ENCODE measurements around the gene MAIP1. TPM values are rescaled to one million over a fixed set of nuclear protein-coding genes. Genes with fewer than 3 reads are reported as not detected.
A peak's percentile ranks its signal among the peaks of the same experiment; 100 is the strongest.
"Not testable (repeated sequence)": the region's sequence is repeated elsewhere in the genome, so short reads cannot be mapped to it uniquely, and the experiment has no call there.

MAIP1 gene
- 22.1 and 32.5 TPM in 2 replicates for total RNA-seq (2014; rRNA removed; shearing (Covaris generic); ENCODE audit: low replicate concordance)

DNA sequence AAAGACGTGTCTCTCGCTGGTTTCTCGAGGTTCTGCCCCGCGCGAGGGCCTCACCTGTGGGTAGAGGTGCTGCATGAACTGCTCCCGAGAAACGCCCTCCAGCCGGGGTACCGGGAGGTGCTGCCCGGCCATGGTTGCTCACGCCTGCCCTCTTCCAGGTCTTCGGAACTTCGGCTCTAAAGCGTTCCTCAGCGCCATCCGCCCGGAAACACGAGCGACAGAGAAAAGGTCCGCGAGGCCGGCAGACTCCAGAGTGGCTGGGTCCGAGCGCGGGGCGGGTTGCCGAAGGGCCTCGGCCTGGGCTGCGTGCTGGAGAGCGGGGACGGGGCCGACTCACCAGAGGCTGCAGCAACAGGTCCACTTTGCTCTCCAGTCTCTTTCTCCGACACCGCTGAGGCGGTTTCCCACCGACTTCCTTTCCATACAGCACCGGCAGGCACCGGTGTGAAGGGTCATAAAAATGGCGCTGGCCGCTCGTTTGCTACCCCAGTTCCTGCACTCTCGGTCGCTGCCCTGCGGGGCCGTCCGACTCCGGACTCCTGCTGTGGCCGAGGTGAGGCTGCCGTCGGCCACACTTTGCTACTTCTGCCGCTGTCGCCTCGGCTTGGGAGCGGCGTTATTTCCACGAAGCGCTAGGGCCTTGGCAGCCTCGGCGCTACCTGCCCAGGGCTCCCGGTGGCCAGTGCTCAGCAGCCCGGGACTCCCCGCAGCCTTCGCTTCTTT lies at the start of gene MAIP1, which contains the start of gene TYW5:
MAIP1 (plus strand) TSS at position 244 of the 723 bp plus-strand sequence; CDS start at position 461, 217 bp downstream.
TYW5 (minus strand) TSS at position 153 of the 723 bp plus-strand sequence; CDS start at position 132, 21 bp downstream.
- in situ Hi-C loops (cut with HindIII; ENCODE audit: low pct_unique_long_range_greater_than_20kb, low sequenced_read_pairs), result no loop called here
- peak; percentile 89 for DNase-seq (ENCODE audit: low read depth)

DNA sequence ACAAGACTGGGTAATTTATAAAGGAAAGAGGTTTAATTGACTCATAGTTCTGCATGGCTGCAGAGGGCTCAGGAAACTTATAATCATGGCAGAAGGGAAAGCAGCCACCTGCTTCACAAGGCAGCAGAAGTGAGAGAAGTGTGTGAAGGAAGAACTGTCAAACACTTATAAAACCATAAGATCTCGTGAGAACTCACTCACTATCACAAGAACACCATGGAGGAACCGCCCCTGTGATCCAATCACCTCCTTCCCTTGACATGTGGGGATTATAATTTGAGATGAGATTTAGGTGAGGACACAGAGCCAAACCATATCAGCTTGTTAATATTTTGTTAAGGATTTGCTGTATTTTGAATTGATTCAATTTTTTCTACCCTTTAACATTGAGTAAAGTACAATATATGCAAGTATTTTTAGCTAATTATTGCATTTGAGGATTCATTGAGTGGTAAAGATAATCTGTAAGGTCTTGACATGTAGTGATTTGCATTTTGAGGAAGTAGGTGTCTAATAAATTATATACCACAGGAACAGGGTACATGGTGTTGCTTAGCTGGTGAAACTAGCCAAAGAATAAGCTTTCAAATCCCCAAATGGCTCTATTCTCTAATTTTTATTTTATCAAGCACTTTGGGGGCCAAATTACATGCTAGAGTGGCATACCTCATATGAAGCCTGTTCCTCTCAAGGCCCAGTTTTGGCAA lies 48.2 kb upstream of the MAIP1 start:
- DNase-seq (ENCODE audit: low read depth), result no peak

DNA sequence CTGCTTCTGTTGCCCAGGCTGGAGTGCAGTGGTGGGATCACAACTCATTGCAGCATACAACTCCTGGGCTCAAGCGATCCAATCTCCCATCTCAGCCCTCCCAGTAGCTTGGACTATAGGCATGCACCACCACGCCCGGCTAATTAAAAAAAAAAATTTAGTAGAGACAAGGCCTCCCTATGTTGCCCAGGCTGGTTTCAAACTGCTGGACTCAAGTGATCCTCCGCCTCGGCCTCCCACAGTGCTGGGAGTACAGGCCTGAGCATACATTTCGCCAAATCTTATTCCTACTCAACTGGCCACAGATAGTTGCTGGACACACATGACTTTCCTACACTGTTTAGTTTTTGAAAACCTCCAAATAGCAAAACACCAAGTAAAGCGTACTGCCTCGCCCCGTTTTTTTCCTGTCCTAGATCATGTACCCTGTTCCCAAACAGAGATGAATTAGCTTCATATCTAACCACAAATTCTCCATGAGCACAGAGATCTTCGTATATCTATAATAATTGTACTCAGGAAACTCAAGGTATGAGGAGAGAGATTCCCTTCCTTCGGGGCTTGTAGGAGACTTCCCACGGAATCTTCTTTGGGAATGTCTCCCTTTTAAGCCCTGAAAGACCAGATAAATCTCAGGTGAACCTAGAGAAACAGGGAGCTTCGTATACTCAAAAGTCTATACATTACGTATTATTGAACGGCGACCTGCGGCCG lies 44.9 kb upstream of the MAIP1 start:
- DNase-seq (ENCODE audit: low read depth), result no peak
- in situ Hi-C loops (cut with HindIII; ENCODE audit: low pct_unique_long_range_greater_than_20kb, low sequenced_read_pairs), result no loop called here

More for the DNA sequence above, 48.2 kb upstream of the MAIP1 start:
- in situ Hi-C loops (cut with HindIII; ENCODE audit: low pct_unique_long_range_greater_than_20kb, low sequenced_read_pairs), result no loop called here

DNA sequence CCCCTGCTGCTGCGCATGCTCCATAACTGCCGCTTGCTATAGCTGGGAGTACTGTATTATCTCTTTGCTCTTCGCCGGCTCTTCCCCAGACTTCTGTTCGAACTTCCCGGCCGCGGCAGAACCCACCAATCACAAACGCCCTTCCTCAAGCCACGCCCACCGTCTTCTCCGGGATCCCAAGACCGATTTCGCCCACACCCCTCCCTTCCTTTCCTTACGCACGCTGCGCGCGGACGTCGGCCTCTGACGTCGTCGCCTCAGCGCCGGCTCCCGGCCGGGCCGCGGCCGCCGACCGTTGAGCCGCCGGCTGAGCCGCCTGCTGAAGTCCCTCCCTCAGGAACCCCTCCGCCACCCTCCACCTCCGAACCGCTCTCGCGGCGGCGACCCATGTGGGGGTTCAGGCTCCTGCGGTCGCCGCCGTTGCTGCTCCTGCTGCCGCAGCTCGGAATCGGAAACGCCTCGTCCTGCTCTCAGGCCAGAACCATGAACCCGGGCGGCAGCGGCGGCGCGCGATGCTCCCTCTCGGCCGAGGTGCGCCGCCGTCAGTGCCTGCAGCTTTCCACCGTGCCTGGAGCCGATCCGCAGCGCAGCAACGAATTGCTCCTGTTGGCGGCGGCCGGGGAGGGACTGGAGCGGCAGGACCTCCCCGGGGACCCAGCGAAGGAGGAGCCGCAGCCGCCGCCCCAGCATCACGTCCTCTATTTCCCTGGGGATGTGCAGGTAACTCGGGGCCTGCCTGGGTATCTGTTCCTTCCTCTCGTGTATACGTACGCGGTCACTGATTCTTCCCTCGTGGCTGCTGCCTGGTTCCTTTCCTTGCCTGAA lies 44.1 kb upstream of the MAIP1 start, which contains the start of gene C2orf69:
C2orf69 (plus strand) TSS at position 242 of the 825 bp plus-strand sequence; CDS start at position 388, 146 bp downstream.
- in situ Hi-C loops (cut with HindIII; ENCODE audit: low pct_unique_long_range_greater_than_20kb, low sequenced_read_pairs), result no loop called here
- DNase-seq (ENCODE audit: low read depth), result peak; percentile 99

DNA sequence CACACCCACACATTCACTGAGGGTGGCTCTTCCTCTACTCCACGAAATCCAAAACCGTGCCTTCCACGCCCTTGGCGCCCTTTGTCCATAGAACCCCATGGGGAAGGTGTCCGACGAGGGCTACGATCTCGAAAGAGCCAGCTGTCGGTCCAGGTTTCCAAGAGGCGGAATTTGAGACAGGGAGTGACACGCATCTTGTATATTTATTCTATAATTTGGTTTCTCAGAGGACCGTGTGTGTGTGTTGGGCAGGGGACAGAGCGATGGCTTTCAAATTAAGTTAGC lies 43.6 kb upstream of the MAIP1 start:
- in situ Hi-C loops (cut with HindIII; ENCODE audit: low pct_unique_long_range_greater_than_20kb, low sequenced_read_pairs), result no loop called here
- no peak for DNase-seq (ENCODE audit: low read depth)

DNA sequence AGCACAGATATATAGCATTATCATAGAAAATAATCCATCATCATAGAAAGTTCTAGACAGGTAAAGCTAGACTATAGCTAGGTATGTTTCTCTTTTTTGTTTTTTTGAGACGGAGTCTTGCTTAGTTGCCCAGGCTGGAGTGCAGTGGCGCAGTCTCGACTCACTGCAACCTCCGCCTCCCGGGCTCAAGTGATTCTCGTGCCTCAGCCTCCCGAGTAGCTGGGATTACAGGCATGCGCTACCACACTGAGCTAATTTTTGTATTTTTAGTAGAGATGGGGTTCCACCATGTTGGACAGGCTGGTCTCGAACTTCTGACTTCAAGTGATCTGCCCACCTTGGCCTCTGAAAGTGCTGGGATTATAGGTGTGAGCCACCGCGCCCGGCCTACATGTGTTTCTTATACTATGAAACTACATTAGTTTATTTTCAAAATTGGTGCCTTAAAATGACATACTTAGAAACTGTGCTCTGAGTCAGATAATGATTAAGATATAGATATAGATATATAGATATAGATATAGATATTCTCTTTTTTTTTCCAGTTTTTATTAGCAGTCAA lies 42.7 kb upstream of the MAIP1 start:
- not testable (repeated sequence) for DNase-seq (ENCODE audit: low read depth)

GRCh38 chr2:199914372-199914958 lies 40.9 kb upstream of the MAIP1 start:
- in situ Hi-C loops (cut with HindIII; ENCODE audit: low pct_unique_long_range_greater_than_20kb, low sequenced_read_pairs), result no loop called here
- DNase-seq (ENCODE audit: low read depth), result no peak

More for the DNA sequence above, 42.7 kb upstream of the MAIP1 start:
- in situ Hi-C loops (cut with HindIII; ENCODE audit: low pct_unique_long_range_greater_than_20kb, low sequenced_read_pairs), result not testable (repeated sequence)

GRCh38 chr2:199916980-199917379 lies 38.4 kb upstream of the MAIP1 start:
- in situ Hi-C loops (cut with HindIII; ENCODE audit: low pct_unique_long_range_greater_than_20kb, low sequenced_read_pairs), result no loop called here
- DNase-seq (ENCODE audit: low read depth), result no peak

DNA sequence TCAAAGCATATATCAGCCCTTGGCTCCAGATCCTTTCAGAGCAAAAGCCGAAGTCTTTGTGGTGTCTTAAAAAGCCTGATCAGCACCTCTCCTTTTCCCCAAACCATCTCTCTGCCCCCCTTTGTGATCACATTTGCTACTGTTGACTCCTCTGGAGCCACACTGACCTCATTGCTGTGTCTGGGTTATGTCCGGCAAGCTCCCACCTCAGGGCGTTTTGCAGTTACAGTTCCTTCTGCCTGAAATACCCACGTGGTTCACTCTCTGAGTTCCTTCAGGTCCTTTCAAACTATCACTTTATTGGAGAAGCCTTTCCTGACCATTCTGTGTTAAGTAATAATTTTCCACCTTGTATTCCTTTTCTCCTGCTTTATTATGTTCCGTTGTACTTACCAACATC lies 32.5 kb upstream of the MAIP1 start:
- in situ Hi-C loops (cut with HindIII; ENCODE audit: low pct_unique_long_range_greater_than_20kb, low sequenced_read_pairs), result no loop called here
- no peak for DNase-seq (ENCODE audit: low read depth)

GRCh38 chr2:199923924-199924323 lies 31.5 kb upstream of the MAIP1 start:
- in situ Hi-C loops (cut with HindIII; ENCODE audit: low pct_unique_long_range_greater_than_20kb, low sequenced_read_pairs), result no loop called here
- DNase-seq (ENCODE audit: low read depth), result no peak

GRCh38 chr2:199926806-199927205 lies 28.6 kb upstream of the MAIP1 start:
- no peak for DNase-seq (ENCODE audit: low read depth)
- in situ Hi-C loops (cut with HindIII; ENCODE audit: low pct_unique_long_range_greater_than_20kb, low sequenced_read_pairs), result no loop called here

GRCh38 chr2:199928226-199928625 lies 27.2 kb upstream of the MAIP1 start:
- no peak for DNase-seq (ENCODE audit: low read depth)
- in situ Hi-C loops (cut with HindIII; ENCODE audit: low pct_unique_long_range_greater_than_20kb, low sequenced_read_pairs), result no loop called here

DNA sequence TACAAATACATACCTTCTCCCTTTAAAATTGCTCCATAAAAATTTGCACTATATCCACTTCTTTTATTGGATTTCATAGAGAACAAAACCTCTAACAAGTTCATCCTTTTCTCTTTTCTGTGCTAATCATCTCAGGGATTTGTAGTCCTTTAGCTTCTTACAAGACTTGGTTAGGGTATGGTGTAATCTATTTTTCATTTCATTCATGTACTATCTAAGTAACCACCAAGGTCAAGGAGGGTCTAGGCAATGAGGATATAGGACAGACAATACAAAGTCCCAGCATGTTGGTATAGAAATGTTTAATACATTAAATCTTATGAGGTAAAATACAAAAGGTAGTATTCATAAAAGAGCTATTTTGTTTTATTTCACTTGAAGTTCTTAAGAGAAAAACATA lies 26.8 kb upstream of the MAIP1 start:
- no peak for DNase-seq (ENCODE audit: low read depth)
- in situ Hi-C loops (cut with HindIII; ENCODE audit: low pct_unique_long_range_greater_than_20kb, low sequenced_read_pairs), result no loop called here

DNA sequence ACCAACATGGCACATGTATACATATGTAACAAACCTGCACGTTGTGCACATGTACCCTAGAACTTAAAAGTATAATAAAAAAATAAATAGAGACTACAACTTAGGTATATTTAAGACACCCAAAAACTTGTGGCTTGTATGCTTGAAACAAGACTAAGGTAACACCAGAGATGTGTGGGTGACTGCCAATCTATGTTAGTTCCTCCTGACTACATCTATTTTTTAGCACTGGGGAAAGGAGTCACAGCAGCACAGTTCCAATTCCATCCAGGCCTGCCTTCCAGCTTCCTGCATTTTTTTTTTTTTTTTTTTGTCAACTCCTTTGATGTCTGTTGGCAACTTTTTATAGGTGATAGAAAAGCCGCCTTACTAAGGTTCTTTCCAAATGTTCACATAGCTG lies 26.1 kb upstream of the MAIP1 start:
- no peak for DNase-seq (ENCODE audit: low read depth)
- in situ Hi-C loops (cut with HindIII; ENCODE audit: low pct_unique_long_range_greater_than_20kb, low sequenced_read_pairs), result no loop called here

DNA sequence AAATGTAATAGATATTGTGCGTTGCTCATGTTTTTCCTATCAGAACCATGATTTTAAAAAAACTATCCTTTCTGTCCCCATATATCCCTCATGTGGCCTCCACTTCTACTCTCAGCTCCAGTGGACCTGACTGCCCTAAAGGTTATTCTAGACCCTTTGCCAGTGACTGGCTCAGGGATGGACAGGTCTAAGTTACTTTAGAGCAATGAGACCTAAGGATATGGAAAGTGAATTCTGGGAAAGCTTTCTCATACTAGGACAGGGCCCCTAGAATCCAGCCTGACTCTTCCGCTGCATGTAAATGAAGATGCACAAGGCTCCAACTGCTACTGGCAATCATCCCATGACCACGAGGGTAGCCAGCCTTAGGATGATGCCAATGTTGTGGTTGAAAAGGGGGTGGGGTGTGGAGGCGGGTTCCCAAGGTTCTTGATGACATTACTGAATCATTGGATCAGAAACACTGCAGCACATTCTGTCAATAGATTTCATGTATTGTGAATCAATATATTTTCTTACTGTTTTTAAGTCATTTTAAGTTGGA lies 23.0 kb upstream of the MAIP1 start:
- no peak for DNase-seq (ENCODE audit: low read depth)
- in situ Hi-C loops (cut with HindIII; ENCODE audit: low pct_unique_long_range_greater_than_20kb, low sequenced_read_pairs), result no loop called here

- DNase-seq (ENCODE audit: low read depth), result no peak
- in situ Hi-C loops (cut with HindIII; ENCODE audit: low pct_unique_long_range_greater_than_20kb, low sequenced_read_pairs), result no loop called here
Observed at GRCh38 chr2:199933466-199933865, 21.9 kb upstream of the MAIP1 start.

DNA sequence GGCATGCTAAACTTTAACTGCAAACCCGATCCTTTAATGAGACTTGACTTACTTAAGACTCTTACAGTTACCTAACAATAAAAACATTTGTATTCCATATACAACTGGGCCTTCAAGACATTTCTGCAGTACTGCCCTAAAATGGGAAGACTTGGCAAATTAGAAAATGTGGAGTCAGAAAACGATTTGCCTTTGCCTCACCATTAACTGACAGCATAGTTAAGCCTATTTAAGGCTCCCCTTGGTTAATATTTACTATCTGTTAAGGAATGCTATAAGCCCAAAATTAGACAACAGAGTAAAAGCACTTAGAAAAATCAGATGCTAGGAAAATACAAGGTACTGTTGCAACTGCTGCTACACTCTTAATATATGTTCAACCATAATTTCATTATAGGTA lies 18.8 kb upstream of the MAIP1 start:
- in situ Hi-C loops (cut with HindIII; ENCODE audit: low pct_unique_long_range_greater_than_20kb, low sequenced_read_pairs), result no loop called here
- no peak for DNase-seq (ENCODE audit: low read depth)

All from Caki2 (cell line).